ENCODE results near the gene FOXRED1. TPM values are rescaled to one million over a fixed set of nuclear protein-coding genes. Genes with fewer than 3 reads are reported as not detected.
"Not testable (repeated sequence)": the region's sequence is repeated elsewhere in the genome, so short reads cannot be mapped to it uniquely, and the experiment has no call there.

Gene FOXRED1
- 10 to 100 TPM; 30.4 to 57.6 (median 55.0) TPM for polyA plus RNA-seq (ENCODE audit: insufficient read length in 3 of 3)
- long read RNA-seq, donor 1, transcript FOXRED1-201 (11 exons, 1,970 nt): major isoform, 8 of 12 reads
- long read RNA-seq, donor 1, partial matches to known transcripts: 0 of 12 reads
- long read RNA-seq, donor 1, other reads (novel, unspliced or antisense): 0 of 12 reads
- long read RNA-seq, donor 2, partial matches to known transcripts: 0 of 4 reads
- long read RNA-seq, donor 2, other reads (novel, unspliced or antisense): 0 of 4 reads
- long read RNA-seq, donor 3, partial matches to known transcripts: 8 of 11 reads
- long read RNA-seq, donor 3, other reads (novel, unspliced or antisense): 0 of 11 reads
- long read RNA-seq, donor 4, transcript FOXRED1-201 (11 exons, 1,970 nt): major isoform, 5 of 8 reads
- long read RNA-seq, donor 4, partial matches to known transcripts: 0 of 8 reads
- long read RNA-seq, donor 4, other reads (novel, unspliced or antisense): 0 of 8 reads
- long read RNA-seq, donor 5, partial matches to known transcripts: 0 of 2 reads
- long read RNA-seq, donor 5, other reads (novel, unspliced or antisense): 0 of 2 reads
- long read RNA-seq, donor 6, partial matches to known transcripts: 0 of 3 reads
- long read RNA-seq, donor 6, other reads (novel, unspliced or antisense): 0 of 3 reads
- long read RNA-seq, donor 7, transcript FOXRED1-201 (11 exons, 1,970 nt): major isoform, 7 of 8 reads
- long read RNA-seq, donor 7, partial matches to known transcripts: 0 of 8 reads
- long read RNA-seq, donor 7, other reads (novel, unspliced or antisense): 0 of 8 reads
- long read RNA-seq, donor 8, partial matches to known transcripts: 0 of 2 reads
- long read RNA-seq, donor 8, other reads (novel, unspliced or antisense): 0 of 2 reads
- long read RNA-seq, donor 9, transcript FOXRED1-201 (11 exons, 1,970 nt): major isoform, 7 of 13 reads
- long read RNA-seq, donor 9, partial matches to known transcripts: 6 of 13 reads
- long read RNA-seq, donor 9, other reads (novel, unspliced or antisense): 0 of 13 reads
- long read RNA-seq, donor 10, transcript FOXRED1-201 (11 exons, 1,970 nt): major isoform, 8 of 8 reads
- long read RNA-seq, donor 10, partial matches to known transcripts: 0 of 8 reads
- long read RNA-seq, donor 10, other reads (novel, unspliced or antisense): 0 of 8 reads
- long read RNA-seq, donor 11, partial matches to known transcripts: 0 of 3 reads
- long read RNA-seq, donor 11, other reads (novel, unspliced or antisense): 0 of 3 reads
- long read RNA-seq, donor 12, transcript FOXRED1-201 (11 exons, 1,970 nt): major isoform, 7 of 17 reads
- long read RNA-seq, donor 12, partial matches to known transcripts: 9 of 17 reads
- long read RNA-seq, donor 12, other reads (novel, unspliced or antisense): 0 of 17 reads
- long read RNA-seq, donor 13, partial matches to known transcripts: 0 of 2 reads
- long read RNA-seq, donor 13, other reads (novel, unspliced or antisense): 0 of 2 reads
- long read RNA-seq, donor 14: 0 reads
- long read RNA-seq, donor 15, transcript FOXRED1-201 (11 exons, 1,970 nt): major isoform, 10 of 20 reads
- long read RNA-seq, donor 15, partial matches to known transcripts: 8 of 20 reads
- long read RNA-seq, donor 15, other reads (novel, unspliced or antisense): 0 of 20 reads
- long read RNA-seq, donor 16, transcript FOXRED1-201 (11 exons, 1,970 nt): major isoform, 7 of 7 reads
- long read RNA-seq, donor 16, partial matches to known transcripts: 0 of 7 reads
- long read RNA-seq, donor 16, other reads (novel, unspliced or antisense): 0 of 7 reads

GRCh38 chr11:126268708-126269579 is at the start of gene FOXRED1, which contains the start of gene SRPRA:
FOXRED1 (plus strand) TSS chr11:126269154; CDS start chr11:126269207, 53 bp downstream.
SRPRA (minus strand) TSS chr11:126268895; CDS start chr11:126268804, 91 bp downstream.
- DNase-seq: peak; percentile 99

DNA sequence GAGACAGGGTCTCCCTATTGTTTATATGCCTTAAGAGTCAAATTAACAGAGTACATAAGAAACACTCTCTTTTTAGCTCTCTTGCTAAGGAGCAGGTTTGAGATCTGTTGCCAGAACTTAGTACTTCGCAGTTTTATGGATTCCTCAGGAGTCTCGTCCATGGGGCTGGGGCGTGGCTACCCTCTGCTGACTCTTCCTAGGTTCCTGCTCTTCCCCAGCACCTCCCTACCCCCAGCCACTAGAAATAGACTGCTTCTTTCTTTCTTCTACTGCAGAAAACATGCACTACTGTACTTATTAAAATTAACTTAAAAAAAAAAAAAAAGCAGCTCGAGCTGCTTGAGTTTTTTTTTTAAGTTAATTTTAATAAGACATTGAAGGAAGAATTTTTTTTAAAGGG is 49.4 kb upstream of the FOXRED1 start:
- no peak for DNase-seq

DNA sequence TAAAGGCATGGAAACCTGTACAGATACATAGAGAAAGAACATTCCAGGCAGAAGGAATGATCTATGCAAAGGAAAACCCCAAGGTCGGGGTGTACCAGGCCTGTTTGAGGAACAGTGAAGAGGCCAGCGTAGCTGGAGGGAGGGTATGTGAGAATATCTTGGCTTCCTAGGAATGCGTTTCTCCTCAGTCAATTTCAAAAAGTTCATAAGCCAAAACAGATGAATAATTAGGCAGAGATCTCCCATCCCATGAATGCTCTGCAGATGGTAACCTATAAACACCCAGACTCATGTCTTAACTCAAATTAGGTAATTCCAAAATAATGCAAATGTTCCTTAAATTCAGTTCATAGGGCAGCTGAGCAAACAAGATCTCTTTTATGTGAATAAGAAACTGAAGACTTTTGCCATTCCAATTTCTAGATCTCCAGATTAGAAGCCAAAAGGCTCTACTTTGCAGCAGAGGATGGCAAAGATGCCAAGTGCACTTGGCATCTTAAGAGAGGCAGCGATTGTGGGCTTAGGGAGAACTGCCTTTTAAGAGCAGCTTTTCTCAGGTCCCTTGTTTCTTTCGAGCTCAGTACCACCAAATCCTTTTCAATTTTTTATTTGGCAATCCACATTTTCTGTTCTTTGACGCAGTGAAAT is 44.2 kb upstream of the FOXRED1 start:
- DNase-seq: no peak

DNA sequence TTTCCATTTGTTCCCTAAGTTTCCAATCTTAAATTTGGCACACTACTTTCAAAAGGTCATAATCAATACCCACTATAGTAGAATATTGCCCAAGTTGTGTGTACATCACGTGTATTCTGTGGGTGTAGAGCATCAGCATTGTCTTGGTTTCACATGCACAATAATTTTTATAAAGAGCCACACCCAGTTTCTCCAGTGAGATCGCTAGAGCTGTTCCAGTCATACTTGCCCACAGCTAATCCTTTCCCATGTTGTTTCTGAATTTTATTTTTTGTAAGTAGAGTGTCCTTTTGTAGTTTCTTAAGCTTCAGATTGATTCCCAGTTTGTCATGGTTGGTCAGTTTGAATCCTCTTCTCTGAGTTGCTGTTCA is 43.7 kb upstream of the FOXRED1 start:
- DNase-seq: no peak

- no peak for DNase-seq
Measured at GRCh38 chr11:126226334-126227084, 42.4 kb upstream of the FOXRED1 start.

DNA sequence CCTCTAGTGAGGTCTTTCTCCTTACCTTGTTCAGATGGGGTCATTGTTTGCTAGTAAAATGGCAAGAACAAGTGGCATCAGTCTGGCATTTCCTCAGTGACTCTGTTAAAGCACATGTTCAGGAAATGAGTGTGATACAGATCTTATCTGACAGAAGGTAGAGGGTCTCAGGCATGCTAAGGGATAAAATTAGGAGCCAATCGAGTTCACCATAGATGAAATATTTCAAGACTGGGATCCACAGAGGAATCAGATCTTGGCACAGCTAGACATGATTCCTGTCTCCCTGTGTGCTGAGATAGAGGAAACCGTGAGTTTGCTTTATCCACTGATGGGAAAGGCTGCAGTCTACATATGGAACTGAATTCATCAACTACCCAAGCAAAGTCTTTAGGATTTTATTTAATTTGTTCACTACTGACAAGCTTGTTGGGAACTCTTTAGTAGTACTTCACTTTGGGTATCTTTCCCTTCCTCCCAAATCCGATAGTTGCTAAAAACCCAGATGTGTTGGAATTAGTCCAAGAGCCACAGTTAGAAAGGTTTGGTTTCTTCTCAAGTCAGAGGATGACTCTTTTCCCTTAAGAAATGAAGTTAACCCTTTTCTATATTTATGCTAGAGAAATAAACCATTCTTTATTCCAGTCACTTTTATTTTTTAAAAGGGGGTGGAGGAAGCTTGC is 39.0 kb upstream of the FOXRED1 start:
- no peak for DNase-seq

GRCh38 chr11:126231725-126232459 is 37.1 kb upstream of the FOXRED1 start:
- DNase-seq: no peak

GRCh38 chr11:126232683-126233082 is 36.3 kb upstream of the FOXRED1 start:
- no peak for DNase-seq

DNA sequence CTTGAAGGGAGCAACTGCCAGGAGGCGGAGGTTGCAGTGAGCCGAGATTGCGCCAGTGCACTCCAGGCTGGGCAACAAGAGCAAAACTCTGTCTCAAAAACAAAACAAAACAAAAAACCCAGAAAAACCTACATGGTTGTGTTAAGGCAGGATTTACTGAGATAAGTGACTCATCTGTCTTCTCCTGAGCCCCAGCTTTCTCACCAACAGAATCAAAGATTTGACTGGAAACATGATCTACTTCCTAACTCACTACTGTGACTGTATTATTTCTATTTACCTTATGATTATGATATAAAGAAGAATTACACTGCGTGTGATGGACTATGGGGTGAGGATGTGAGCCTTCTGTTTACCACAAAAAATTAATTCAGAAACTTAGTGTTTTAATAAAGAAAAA is 35.6 kb upstream of the FOXRED1 start:
- no peak for DNase-seq

- DNase-seq: no peak
Measured at GRCh38 chr11:126246636-126247035, 22.3 kb upstream of the FOXRED1 start.

- no peak for DNase-seq
Measured at GRCh38 chr11:126253265-126253664, 15.7 kb upstream of the FOXRED1 start.

GRCh38 chr11:126254819-126255218 is 14.1 kb upstream of the FOXRED1 start:
- DNase-seq: no peak

DNA sequence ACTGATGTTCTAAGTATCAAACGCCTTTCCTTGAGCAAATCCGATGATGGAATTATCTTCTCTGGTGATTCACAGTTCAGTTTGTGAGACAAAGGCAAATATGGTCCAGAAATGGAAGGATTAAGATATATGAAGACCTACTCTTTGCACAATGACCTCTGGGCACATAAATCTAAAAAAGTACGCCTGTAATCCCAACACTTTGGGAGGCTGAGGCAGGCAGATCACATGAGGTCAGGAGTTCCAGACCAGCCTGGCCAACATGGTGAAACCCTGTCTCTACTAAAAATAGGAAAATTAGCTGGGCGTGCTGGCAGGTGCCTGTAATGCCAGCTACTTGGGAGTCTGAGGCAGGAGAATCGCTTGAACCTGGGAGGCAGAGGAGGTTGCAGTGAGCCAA is 13.4 kb upstream of the FOXRED1 start:
- not testable (repeated sequence) for DNase-seq

GRCh38 chr11:126256216-126256615 is 12.7 kb upstream of the FOXRED1 start:
- DNase-seq: no peak

- DNase-seq: no peak
Measured at GRCh38 chr11:126257144-126257543, 11.8 kb upstream of the FOXRED1 start.

DNA sequence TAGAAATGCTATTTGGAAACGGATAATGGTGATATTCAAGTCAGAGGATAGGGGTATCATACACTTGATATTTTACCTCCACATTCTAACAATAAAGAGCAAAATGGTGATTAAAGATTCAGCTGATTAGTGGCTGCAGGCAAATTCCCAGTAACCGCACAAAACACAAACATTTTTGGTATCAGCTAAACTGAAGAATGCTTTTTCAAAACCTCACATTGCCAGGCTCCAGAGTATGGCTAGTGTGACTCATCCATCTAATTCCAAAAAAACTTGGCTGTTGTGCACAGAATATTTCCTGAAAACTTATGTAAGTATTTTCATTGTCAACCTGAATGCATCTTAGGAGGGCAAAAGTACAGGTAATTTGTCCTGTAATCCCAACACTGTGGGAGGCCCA is 11.2 kb upstream of the FOXRED1 start:
- DNase-seq: no peak

DNA sequence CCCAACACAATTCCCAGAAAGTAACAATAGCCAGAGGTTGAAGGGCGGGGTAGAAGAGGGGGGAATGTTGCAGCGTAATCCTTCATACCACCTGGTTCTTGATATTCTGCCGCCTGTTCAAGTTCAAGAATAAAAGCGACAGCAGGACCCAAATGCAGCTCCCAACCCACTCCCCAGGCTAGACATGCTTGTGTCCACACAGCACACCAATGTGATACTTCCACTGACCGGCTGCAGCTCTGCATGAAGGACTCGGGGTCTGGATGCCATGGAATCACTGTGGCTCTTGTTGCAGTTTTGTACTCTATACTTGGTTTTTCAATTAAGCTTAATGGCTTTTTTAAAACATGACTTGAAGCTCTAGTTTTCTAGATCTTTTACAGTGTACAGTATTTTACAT is 6.7 kb upstream of the FOXRED1 start:
- DNase-seq: no peak
